GM23338 (cell line): Measurements from ENCODE around the gene LRIT3.

Source experiments
- CREB1 ChIP-seq: fragments of 250-450 bp; sonication (Bioruptor Pico); IDR thresholded peaks from 2 replicates; pipeline ENCODE4 v1.5.0; 2020; ENCODE audit warnings: low read depth, mild to moderate bottlenecking, moderate library complexity
- JUNB ChIP-seq: IDR thresholded peaks from one replicate; pipeline ENCODE4 v1.6.1; 2016; ENCODE audit warnings: antibody characterized with exemption; ENCODE audit not compliant: unreplicated experiment
- POLR2AphosphoS5 ChIP-seq: IDR thresholded peaks from 2 replicates; pipeline ENCODE4 v1.6.1; 2016; ENCODE audit warnings: antibody characterized with exemption, low read depth
- TF ChIP-seq, protein P1 (sequence below), 2 experiments: fragments of 200-600 bp in 1 of 2; sonication (generic) in 1 of 2; conservative IDR thresholded peaks; 2 replicates each; pipeline versions ENCODE4 v1.5.1 to v1.6.1; 2016 to 2017; ENCODE audit warnings: antibody characterized with exemption in 2 of 2, low read depth in 2 of 2, mild to moderate bottlenecking in 2 of 2, moderate library complexity in 1 of 2

DNA sequence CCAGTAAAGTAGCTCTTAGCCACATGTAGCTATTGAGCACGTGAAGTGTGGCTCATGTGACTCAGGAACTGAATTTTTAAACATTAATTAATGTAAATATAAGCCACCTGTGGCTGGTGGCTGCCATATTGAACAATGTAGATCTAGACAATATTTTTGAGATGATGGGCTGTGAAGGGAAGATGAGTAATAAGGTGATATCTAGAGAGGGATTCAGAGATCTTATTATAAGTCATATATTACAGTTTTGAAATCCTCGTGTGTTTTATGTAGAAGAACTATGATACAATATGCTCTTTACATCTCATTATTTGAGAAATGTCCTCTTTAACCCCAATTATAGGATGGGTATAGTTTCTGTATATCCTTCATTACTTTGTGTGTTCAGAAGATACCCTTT, 26.7 kb upstream of the LRIT3 start:
- TF ChIP-seq, protein P1, sequence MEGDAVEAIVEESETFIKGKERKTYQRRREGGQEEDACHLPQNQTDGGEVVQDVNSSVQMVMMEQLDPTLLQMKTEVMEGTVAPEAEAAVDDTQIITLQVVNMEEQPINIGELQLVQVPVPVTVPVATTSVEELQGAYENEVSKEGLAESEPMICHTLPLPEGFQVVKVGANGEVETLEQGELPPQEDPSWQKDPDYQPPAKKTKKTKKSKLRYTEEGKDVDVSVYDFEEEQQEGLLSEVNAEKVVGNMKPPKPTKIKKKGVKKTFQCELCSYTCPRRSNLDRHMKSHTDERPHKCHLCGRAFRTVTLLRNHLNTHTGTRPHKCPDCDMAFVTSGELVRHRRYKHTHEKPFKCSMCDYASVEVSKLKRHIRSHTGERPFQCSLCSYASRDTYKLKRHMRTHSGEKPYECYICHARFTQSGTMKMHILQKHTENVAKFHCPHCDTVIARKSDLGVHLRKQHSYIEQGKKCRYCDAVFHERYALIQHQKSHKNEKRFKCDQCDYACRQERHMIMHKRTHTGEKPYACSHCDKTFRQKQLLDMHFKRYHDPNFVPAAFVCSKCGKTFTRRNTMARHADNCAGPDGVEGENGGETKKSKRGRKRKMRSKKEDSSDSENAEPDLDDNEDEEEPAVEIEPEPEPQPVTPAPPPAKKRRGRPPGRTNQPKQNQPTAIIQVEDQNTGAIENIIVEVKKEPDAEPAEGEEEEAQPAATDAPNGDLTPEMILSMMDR (conservative IDR thresholded peaks at IDR 0.05; ENCODE audit: low read depth in 2 of 2), result no peak
- TF ChIP-seq CREB1 (CRISPR knock-in tag) (no peak), POLR2AphosphoS5 (no peak), JUNB (no peak)
